Activated CD4-positive, CD25-positive, alpha-beta regulatory T cell treated with anti-CD3 and anti-CD28 coated beads, Interleukin-2, amount 50 U/mL, for 72 hours (primary cell): ENCODE results near the gene ABCG1.

Source experiments
- DNase-seq: peaks from one replicate; pipeline ENCODE4 v3.0.0; 2021

The ABCG1 gene

GRCh38 chr21:42331660-42332059, 112.7 kb downstream of the ABCG1 start:
- DNase-seq = no peak

- DNase-seq = no peak
Observed at GRCh38 chr21:42332557-42333317, 113.8 kb downstream of the ABCG1 start.

GRCh38 chr21:42336054-42336453, 117.1 kb downstream of the ABCG1 start:
- no peak for DNase-seq

- no peak for DNase-seq
Observed at GRCh38 chr21:42337276-42337675, 118.3 kb downstream of the ABCG1 start.

- DNase-seq = peak; percentile 84
Observed at GRCh38 chr21:42337830-42338728, 119.1 kb downstream of the ABCG1 start.

GRCh38 chr21:42338729-42339715, 120.1 kb downstream of the ABCG1 start:
- DNase-seq = no peak

GRCh38 chr21:42340187-42341050, 121.5 kb downstream of the ABCG1 start:
- DNase-seq = no peak

GRCh38 chr21:42341776-42342542, 123.0 kb downstream of the ABCG1 start:
- DNase-seq = no peak

GRCh38 chr21:42343101-42343500, 124.2 kb downstream of the ABCG1 start:
- DNase-seq = peak; percentile 25

GRCh38 chr21:42343556-42343955, 124.6 kb downstream of the ABCG1 start:
- DNase-seq = peak; percentile 21

GRCh38 chr21:42343963-42344510, 125.1 kb downstream of the ABCG1 start:
- DNase-seq = peak; percentile 17

- DNase-seq = no peak
Observed at GRCh38 chr21:42344631-42345030, 125.7 kb downstream of the ABCG1 start.

GRCh38 chr21:42346441-42346840, 127.5 kb downstream of the ABCG1 start:
- no peak for DNase-seq
